ENCODE measurements around the gene MYOM3. TPM values are rescaled to one million over a fixed set of nuclear protein-coding genes. Genes with fewer than 3 reads are reported as not detected.

The MYOM3 gene
- total RNA-seq, 1 donor from 2014 or later: under 0.01 TPM

Other genes starting within 250 kb of the MYOM3 start
- 10.0 and 23.4 TPM in 2 replicates for gene FUCA1, start 243.8 kb downstream of the MYOM3 start, total RNA-seq
- not detected in 2 replicates for gene CNR2, start 198.8 kb downstream of the MYOM3 start, total RNA-seq
- 71.6 and 74.2 TPM in 2 replicates for gene PNRC2, start 152.3 kb downstream of the MYOM3 start, total RNA-seq
- gene SRSF10, start 131.8 kb downstream of the MYOM3 start, total RNA-seq: 59.6 and 67.9 TPM in 2 replicates
- gene IL22RA1, start 31.0 kb upstream of the MYOM3 start, total RNA-seq: not detected in 2 replicates
- gene IFNLR1, start 75.2 kb upstream of the MYOM3 start, total RNA-seq: under 0.01 TPM in 1 of 2 replicates, not detected in the other
- gene GRHL3, start 207.2 kb upstream of the MYOM3 start, total RNA-seq: not detected in 2 replicates

Data from dermis microvascular lymphatic vessel endothelial cell (primary cell).